Neuronal stem cell (in vitro differentiated cells): ENCODE measurements around the gene RNASE2. TPM values are rescaled to one million over a fixed set of nuclear protein-coding genes. Genes with fewer than 3 reads are reported as not detected.
A peak's percentile ranks its signal among the peaks of the same experiment; 100 is the strongest.

Experiments used
- DNase-seq: peaks from one replicate; pipeline ENCODE4 v3.0.0-alpha.2; 2013; ENCODE audit warnings: low spot score
- H2AFZ ChIP-seq: one replicate; pipeline ENCODE4 v1.6.1; 2013; ENCODE audit warnings: mild to moderate bottlenecking, low read length, inconsistent platforms
- H2AK5ac ChIP-seq: 2 replicates; pipeline ENCODE4 v1.6.1; 2013; ENCODE audit warnings: low read depth, mild to moderate bottlenecking, inconsistent platforms, low read length, moderate library complexity, mixed read lengths
- H2BK120ac ChIP-seq: 2 replicates; pipeline ENCODE4 v1.6.1; 2013; ENCODE audit warnings: low read depth, mild to moderate bottlenecking, inconsistent platforms, low read length, moderate library complexity, mixed read lengths
- H2BK12ac ChIP-seq: one replicate; pipeline ENCODE4 v1.6.1; 2013; ENCODE audit warnings: low read length, inconsistent platforms
- H2BK15ac ChIP-seq: 2 replicates; pipeline ENCODE4 v1.6.1; 2013; ENCODE audit warnings: mild to moderate bottlenecking, low read length, inconsistent platforms, mixed read lengths
- H2BK5ac ChIP-seq: one replicate; pipeline ENCODE4 v1.6.1; 2013; ENCODE audit warnings: inconsistent platforms, mild to moderate bottlenecking, low read length, moderate library complexity
- H3K14ac ChIP-seq: one replicate; pipeline ENCODE4 v1.6.1; 2013; ENCODE audit warnings: low read length, inconsistent platforms
- H3K18ac ChIP-seq: 2 replicates; pipeline ENCODE4 v1.6.1; 2013; ENCODE audit warnings: low read length, inconsistent platforms
- H3K23ac ChIP-seq: 2 replicates; pipeline ENCODE4 v1.6.1; 2013; ENCODE audit warnings: low read depth, mild to moderate bottlenecking, mixed read lengths, low read length, inconsistent platforms; ENCODE audit not compliant: poor library complexity
- H3K27ac ChIP-seq: replicated peaks from 3 replicates; pipeline ENCODE4 v1.5.1; 2013; ENCODE audit warnings: low read length, inconsistent platforms
- H3K27me3 ChIP-seq, 3 experiments: 2 replicates each; pipeline ENCODE4 v1.6.1; 2013; ENCODE audit warnings: low read length in 3 of 3, mild to moderate bottlenecking in 2 of 3, inconsistent platforms in 1 of 3, low read depth in 1 of 3, mixed read lengths in 1 of 3, moderate library complexity in 1 of 3; ENCODE audit not compliant: control insufficient read depth in 3 of 3, insufficient read depth in 3 of 3
- H3K36me3 ChIP-seq, 2 donors: replicated peaks in 1 of 2; 2 replicates each; pipeline ENCODE4 v1.6.1; 2013; ENCODE audit warnings: low read length in 2 of 2; ENCODE audit not compliant: control insufficient read depth in 2 of 2, insufficient read depth in 2 of 2
- H3K4ac ChIP-seq: 2 replicates; pipeline ENCODE4 v1.6.1; 2013; ENCODE audit warnings: inconsistent platforms, mild to moderate bottlenecking, low read length, moderate library complexity
- H3K4me1 ChIP-seq, 2 donors: 1 replicate in 1 of 2; 2 replicates in 1 of 2; pipeline ENCODE4 v1.6.1; 2013; ENCODE audit warnings: low read length in 2 of 2, low read depth in 1 of 2; ENCODE audit not compliant: control insufficient read depth in 2 of 2, insufficient read depth in 1 of 2
- H3K4me2 ChIP-seq: one replicate; pipeline ENCODE4 v1.6.1; 2013; ENCODE audit warnings: mild to moderate bottlenecking, low read length, inconsistent platforms; ENCODE audit not compliant: insufficient read depth, poor library complexity, severe bottlenecking
- H3K4me3 ChIP-seq, 2 donors: 2 replicates each; pipeline ENCODE4 v1.5.1; 2013; ENCODE audit warnings: low read length in 2 of 2, mild to moderate bottlenecking in 2 of 2, inconsistent platforms in 1 of 2, moderate library complexity in 1 of 2
- H3K79me1 ChIP-seq: one replicate; pipeline ENCODE4 v1.6.1; 2013; ENCODE audit warnings: low read depth, mild to moderate bottlenecking, inconsistent platforms, low read length, moderate library complexity
- H3K9ac ChIP-seq: one replicate; pipeline ENCODE4 v1.6.1; 2013; ENCODE audit warnings: mild to moderate bottlenecking, low read depth, low read length, inconsistent platforms; ENCODE audit not compliant: poor library complexity
- H3K9me3 ChIP-seq, 2 donors: replicated peaks in 1 of 2; 2 replicates each; pipeline versions ENCODE3 to v1.6.1; 2013; ENCODE audit warnings: low read length in 2 of 2, mild to moderate bottlenecking in 2 of 2, inconsistent platforms in 1 of 2, low read depth in 1 of 2, mixed read lengths in 1 of 2, moderate library complexity in 1 of 2; ENCODE audit not compliant: control insufficient read depth in 2 of 2, insufficient read depth in 1 of 2
- H4K8ac ChIP-seq: one replicate; pipeline ENCODE4 v1.6.1; 2013; ENCODE audit warnings: low read depth, mild to moderate bottlenecking, inconsistent platforms, low read length, moderate library complexity
- H4K91ac ChIP-seq: one replicate; pipeline ENCODE4 v1.6.1; 2013; ENCODE audit warnings: low read length, low read depth, mild to moderate bottlenecking, inconsistent platforms; ENCODE audit not compliant: poor library complexity
- WGBS, 2 donors: extraction: QIAGEN DNeasy Blood & Tissue Kit; methylation state at CpG; one replicate each; pipeline ENCODE4 v1.1.7; 2013; ENCODE audit warnings: missing lambda C conversion rate in 2 of 2, mixed read lengths in 1 of 2; ENCODE audit not compliant: insufficient read length in 2 of 2, insufficient replicate concordance in 1 of 2; ENCODE audit errors: extremely low coverage in 2 of 2; 5-methylcytosine and 5-hydroxymethylcytosine counted together
- small RNA-seq: library from polyadenylated mRNA; stranded (forward); fragments of <200 nt; extraction: miRNeasy Mini kit (QIAGEN cat#:217004); gene quantifications from one replicate; pipeline ENCODE3, GENCODE V24; 2013; ENCODE audit not compliant: insufficient read depth

The RNASE2 gene

GRCh38 chr14:20999591-20999990 lies 44.3 kb downstream of the RNASE2 start:
- Histone ChIP-seq H3K27ac (no peak overlapping the region), H3K9ac (no peak overlapping the region)

GRCh38 chr14:21001218-21001617 lies 45.9 kb downstream of the RNASE2 start:
- Histone ChIP-seq H3K4ac (no peak overlapping the region), H2BK120ac (no peak overlapping the region), H4K8ac (no peak overlapping the region), H2BK12ac (no peak overlapping the region), H3K4me1 (peaks cover 0 to 4% of the 10 kb centered on the region in 2 donors), H3K79me1 (no peaks in the 10 kb centered on the region), H3K4me2 (no peak overlapping the region), H3K27me3 (no peaks in the 10 kb centered on the region), H3K36me3 (peaks cover 4 to 17% of the 10 kb centered on the region in 2 donors), H2AK5ac (no peak overlapping the region), H2BK5ac (no peak overlapping the region), H3K14ac (no peak overlapping the region), H3K9me3 (no peaks in the 10 kb centered on the region), H2AFZ (no peak overlapping the region), H3K9ac (no peak overlapping the region), H3K27ac (no peak overlapping the region), H3K23ac (no peak overlapping the region), H3K4me3 (peak overlapping the region in 1 of 2 donors; percentile 4), H3K18ac (no peak overlapping the region), H2BK15ac (no peak overlapping the region), H4K91ac (no peak overlapping the region)
- no peak for DNase-seq
- WGBS, 2 donors, result no CpG with 5 or more reads among the region's 7 CpGs

More at GRCh38 chr14:20999591-20999990, 44.3 kb downstream of the RNASE2 start:
- no peak overlapping the region for H3K4ac ChIP-seq
- no peak overlapping the region for H4K91ac ChIP-seq
- no peak for DNase-seq
- H3K18ac ChIP-seq, result no peak overlapping the region
- no peak overlapping the region for H3K4me3 ChIP-seq
- no peak overlapping the region for H2AFZ ChIP-seq
- no peak overlapping the region for H2AK5ac ChIP-seq
- H2BK120ac ChIP-seq, result no peak overlapping the region
- no peak overlapping the region for H3K4me2 ChIP-seq
- no peak overlapping the region for H4K8ac ChIP-seq
- H3K79me1 ChIP-seq, result no peaks in the 10 kb centered on the region
- H3K23ac ChIP-seq, result no peak overlapping the region
- H2BK5ac ChIP-seq, result no peak overlapping the region
- H3K4me1 ChIP-seq, result peaks cover 0 to 4% of the 10 kb centered on the region in 2 donors
- H3K27me3 ChIP-seq, result no peaks in the 10 kb centered on the region
- H3K9me3 ChIP-seq, result no peaks in the 10 kb centered on the region
- WGBS, 2 donors, result no CpG with 5 or more reads among the region's 4 CpGs
- peaks cover 17 to 34% of the 10 kb centered on the region in 2 donors for H3K36me3 ChIP-seq
- no peak overlapping the region for H2BK12ac ChIP-seq
- no peak overlapping the region for H3K14ac ChIP-seq
- no peak overlapping the region for H2BK15ac ChIP-seq

- Histone ChIP-seq H3K36me3 (no peaks in the 10 kb centered on the region), H2AFZ (peak overlapping the region; percentile 69), H3K9me3 (no peaks in the 10 kb centered on the region), H3K23ac (no peak overlapping the region), H3K27ac (no peak overlapping the region), H2BK120ac (no peak overlapping the region), H3K14ac (no peak overlapping the region), H4K8ac (no peak overlapping the region), H3K18ac (peak overlapping the region; percentile 36), H2BK5ac (no peak overlapping the region), H2BK15ac (peak overlapping the region; percentile 34), H2BK12ac (no peak overlapping the region), H3K79me1 (no peaks in the 10 kb centered on the region), H3K4me3 (no peak overlapping the region), H3K27me3 (no peaks in the 10 kb centered on the region), H2AK5ac (no peak overlapping the region), H3K4ac (peak overlapping the region; percentile 56), H3K4me2 (no peak overlapping the region), H3K4me1 (peaks cover 0 to 5% of the 10 kb centered on the region in 2 donors), H4K91ac (no peak overlapping the region), H3K9ac (no peak overlapping the region)
- no peak for DNase-seq
- no CpG with 5 or more reads among the region's 14 CpGs for WGBS, 2 donors
Measured at GRCh38 chr14:21003788-21004346, 48.6 kb downstream of the RNASE2 start.

Small RNA genes within 50 kb of the gene (small RNA-seq; reads per million reads assigned to genes)
- gene RN7SL189P, result not detected
